Panc1 (cell line): ENCODE measurements around the gene WARS2. TPM values are rescaled to one million over a fixed set of nuclear protein-coding genes. Genes with fewer than 3 reads are reported as not detected.
"Not testable (repeated sequence)": the region's sequence is repeated elsewhere in the genome, so short reads cannot be mapped to it uniquely, and the experiment has no call there.

Experiments used
- ATAC-seq: fragments of 200-7000 bp; cut with Tn5 transposase; 2 replicates; pipeline ENCODE4 v1.9.1; 2020; ENCODE audit warnings: mild to moderate bottlenecking, moderate library complexity
- BruUV-seq: library from RNA; stranded (reverse); fragments of 400-500 nt; replicated peaks from 2 replicates; lab custom pipeline; 2021; lab: Mats Ljungman, UMichigan
- CTCF ChIA-PET: fragments of 300-600 bp; sonication (Branson Sonifier 250); formaldehyde crosslinking; loops from one replicate; lab custom pipeline; 2022; ENCODE audit warnings: antibody characterized with exemption; lab: Charles Lee
- POLR2A ChIA-PET: fragments of 300-600 bp; sonication (Branson Sonifier 250); formaldehyde crosslinking; loops from one replicate; lab custom pipeline; 2022; ENCODE audit warnings: antibody characterized with exemption; lab: Charles Lee
- DNase-seq: peaks from one replicate; pipeline ENCODE4 v3.0.0-alpha.2; 2010; ENCODE audit warnings: low read depth, low spot score
- H3K27ac ChIP-seq: 2 replicates; pipeline ENCODE4 v1.5.1; 2011; ENCODE audit warnings: mild to moderate bottlenecking, low read length, inconsistent platforms
- H3K27me3 ChIP-seq: fragments of 200-500 bp; sonication (Bioruptor generic); 2 replicates; pipeline ENCODE4 v1.6.0; 2014; ENCODE audit warnings: low read length, inconsistent platforms; ENCODE audit not compliant: control insufficient read depth, insufficient read depth
- H3K36me3 ChIP-seq: fragments of 200-500 bp; sonication (Bioruptor generic); 2 replicates; pipeline ENCODE4 v1.5.1; 2014; ENCODE audit warnings: inconsistent platforms, mild to moderate bottlenecking, low read length, moderate library complexity; ENCODE audit not compliant: control insufficient read depth, insufficient read depth
- H3K4me1 ChIP-seq: 2 replicates; pipeline ENCODE4 v1.5.1; 2011; ENCODE audit warnings: inconsistent platforms, mild to moderate bottlenecking, low read length, moderate library complexity; ENCODE audit not compliant: control insufficient read depth, insufficient read depth
- H3K4me3 ChIP-seq, 2 experiments: 2 replicates each; pipeline ENCODE4 v1.5.1; 2011 to 2012; ENCODE audit warnings: low read depth in 2 of 2, low read length in 2 of 2, mild to moderate bottlenecking in 2 of 2, inconsistent platforms in 1 of 2, moderate library complexity in 1 of 2
- H3K9me3 ChIP-seq: fragments of 200-500 bp; sonication (Bioruptor generic); 2 replicates; pipeline ENCODE4 v1.5.1; 2014; ENCODE audit warnings: low read depth, mild to moderate bottlenecking, inconsistent platforms, low read length, moderate library complexity; ENCODE audit not compliant: control insufficient read depth, insufficient read depth
- CTCF ChIP-seq: fragments of 450-650 bp; IDR thresholded peaks from 2 replicates; pipeline ENCODE4 v1.5.1; 2017; ENCODE audit warnings: mild to moderate bottlenecking
- POLR2AphosphoS5 ChIP-seq: IDR thresholded peaks from 2 replicates; pipeline ENCODE4 v1.6.1; 2012; ENCODE audit warnings: mild to moderate bottlenecking, low read depth, low read length, moderate library complexity
- REST ChIP-seq, 2 experiments: IDR thresholded peaks; 2 replicates each; pipeline ENCODE4 v1.6.1; 2011 to 2012; ENCODE audit warnings: low read depth in 2 of 2, control low read depth in 1 of 2, low read length in 1 of 2, mild to moderate bottlenecking in 1 of 2, moderate library complexity in 1 of 2; ENCODE audit not compliant: insufficient read depth in 1 of 2
- SIN3A ChIP-seq: IDR thresholded peaks from 2 replicates; pipeline ENCODE4 v1.6.1; 2012; ENCODE audit warnings: low read depth, mild to moderate bottlenecking, low read length, moderate library complexity, borderline replicate concordance; ENCODE audit not compliant: insufficient read depth
- TCF7L2 ChIP-seq: IDR thresholded peaks from 2 replicates; pipeline ENCODE4 v1.6.1; 2011; ENCODE audit warnings: mild to moderate bottlenecking, low read depth, low read length, inconsistent platforms
- in situ Hi-C: cut with HindIII; loops from 2 replicates; pipeline ENCODE4 v1.10.0; 2016; ENCODE audit warnings: low sequenced_read_pairs, low pct_unique_long_range_greater_than_20kb
- intact Hi-C: fragments of 100-400 bp; cut with micrococcal nuclease; formaldehyde crosslinking; loops from one replicate; pipeline ENCODE4 v1.10.0; 2022; ENCODE audit not compliant: unreplicated experiment
- total RNA-seq: library from RNA; stranded (reverse); gene quantifications from one replicate; pipeline ENCODE4 v1.2.1, GENCODE V29; 2021; ENCODE audit not compliant: unreplicated experiment

Gene WARS2
- total RNA-seq, 1 experiment from 2014 or later, result 6.6 TPM

GRCh38 chr1:119124764-119125163 is 15.7 kb downstream of the WARS2 start:
- Histone ChIP-seq H3K4me1 (no peaks in the 10 kb centered on the region), H3K4me3 (no peak overlapping the region), H3K27me3 (no peaks in the 10 kb centered on the region), H3K27ac (no peak overlapping the region), H3K9me3 (no peaks in the 10 kb centered on the region), H3K36me3 (no peaks in the 10 kb centered on the region)
- TF ChIP-seq TCF7L2, result no peak
- no peak for TF ChIP-seq REST (IDR thresholded peaks at IDR 0.05; ENCODE audit: insufficient read depth in 1 of 2, low read depth in 2 of 2, low read length in 1 of 2)
- TF ChIP-seq CTCF, result no peak
- TF ChIP-seq SIN3A, result no peak
- no peak for TF ChIP-seq POLR2AphosphoS5
- no TSS peak for BruUV-seq
- ATAC-seq (no peak), DNase-seq (no peak)
- in situ Hi-C loops (no loop called here), intact Hi-C loops (no loop called here)
- CTCF ChIA-PET, result no interaction called here
- POLR2A ChIA-PET, result no interaction called here

DNA sequence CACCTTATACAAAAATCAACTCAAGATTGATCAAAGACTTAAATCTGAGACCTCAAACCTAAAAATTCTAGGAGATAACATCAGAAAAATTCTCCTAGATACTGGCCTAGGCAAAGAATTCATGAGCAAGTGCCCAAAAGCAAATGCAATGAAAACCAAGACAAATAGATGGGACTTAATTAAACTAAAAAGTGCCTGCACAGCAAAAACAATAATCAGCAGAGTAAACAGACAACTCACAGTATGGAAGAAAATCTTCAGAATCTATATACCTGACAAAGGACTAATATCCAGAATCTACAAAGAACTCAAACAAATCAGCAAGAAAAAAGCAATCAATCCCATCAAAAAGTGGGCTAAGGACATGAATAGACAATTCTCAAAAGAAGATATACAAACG is 18.6 kb downstream of the WARS2 start:
- BruUV-seq, intact Hi-C loops, H3K27ac ChIP-seq, DNase-seq, H3K9me3 ChIP-seq, H3K36me3 ChIP-seq, H3K4me3 ChIP-seq, POLR2A ChIA-PET, CTCF ChIA-PET, H3K27me3 ChIP-seq, in situ Hi-C loops, H3K4me1 ChIP-seq, ATAC-seq: not testable (repeated sequence)

- Histone ChIP-seq H3K4me3 (no peak overlapping the region), H3K27me3 (no peaks in the 10 kb centered on the region), H3K9me3 (no peaks in the 10 kb centered on the region), H3K4me1 (no peaks in the 10 kb centered on the region), H3K36me3 (no peaks in the 10 kb centered on the region), H3K27ac (0 out of 2 replicates have a peak overlapping the region, but pooled peaks have one; percentile 0)
- no TSS peak for BruUV-seq
- in situ Hi-C loops (no loop called here), intact Hi-C loops (no loop called here)
- CTCF ChIA-PET, result no interaction called here
- POLR2A ChIA-PET, result no interaction called here
- no peak for ATAC-seq
- no peak for DNase-seq
- no peak for TF ChIP-seq SIN3A
- no peak for TF ChIP-seq POLR2AphosphoS5
- TF ChIP-seq TCF7L2, result no peak
- TF ChIP-seq CTCF, result no peak
- TF ChIP-seq REST (IDR thresholded peaks at IDR 0.05; ENCODE audit: insufficient read depth in 1 of 2, low read depth in 2 of 2, low read length in 1 of 2), result no peak
Measured at GRCh38 chr1:119116725-119117124, 23.7 kb downstream of the WARS2 start.
